HG03039 (cell line): ENCODE results near the gene MEF2D.
A peak's percentile ranks its signal among the peaks of the same experiment; 100 is the strongest.

Experiments used
- ATAC-seq: cut with Tn5 transposase; IDR thresholded peaks from one replicate; pipeline ENCODE4 v1.9.1; 2021; ENCODE audit warnings: mild to moderate bottlenecking, moderate library complexity; ENCODE audit not compliant: unreplicated experiment

MEF2D gene

GRCh38 chr1:156471496-156472490 lies 28.8 kb downstream of the MEF2D start:
- ATAC-seq = no peak

GRCh38 chr1:156470473-156470872 lies 30.1 kb downstream of the MEF2D start:
- no peak for ATAC-seq

- no peak for ATAC-seq
Measured at GRCh38 chr1:156468693-156469345, 31.8 kb downstream of the MEF2D start.

- ATAC-seq = no peak
Measured at GRCh38 chr1:156467906-156468305, 32.7 kb downstream of the MEF2D start.

- no peak for ATAC-seq
Measured at GRCh38 chr1:156467385-156467784, 33.2 kb downstream of the MEF2D start.

- no peak for ATAC-seq
Measured at GRCh38 chr1:156465747-156466365, 34.7 kb downstream of the MEF2D start.

- ATAC-seq = no peak
Measured at GRCh38 chr1:156464825-156465452, 35.6 kb downstream of the MEF2D start.

GRCh38 chr1:156464335-156464734 lies 36.2 kb downstream of the MEF2D start:
- no peak for ATAC-seq

GRCh38 chr1:156463874-156464273 lies 36.7 kb downstream of the MEF2D start:
- ATAC-seq = no peak

- no peak for ATAC-seq
Measured at GRCh38 chr1:156462954-156463795, 37.4 kb downstream of the MEF2D start.

GRCh38 chr1:156461781-156462647 lies 38.6 kb downstream of the MEF2D start:
- ATAC-seq = no peak

- ATAC-seq = no peak
Measured at GRCh38 chr1:156461109-156461508, 39.5 kb downstream of the MEF2D start.

- ATAC-seq = no peak
Measured at GRCh38 chr1:156460525-156460924, 40.0 kb downstream of the MEF2D start.

- no peak for ATAC-seq
Measured at GRCh38 chr1:156458181-156458503, 42.4 kb downstream of the MEF2D start.

- ATAC-seq = peak; percentile 67
Measured at GRCh38 chr1:156456625-156457465, 43.7 kb downstream of the MEF2D start.

GRCh38 chr1:156455362-156455761 lies 45.2 kb downstream of the MEF2D start:
- no peak for ATAC-seq

- ATAC-seq = no peak
Measured at GRCh38 chr1:156452907-156453306, 47.7 kb downstream of the MEF2D start.

GRCh38 chr1:156451505-156452160 lies 48.9 kb downstream of the MEF2D start:
- ATAC-seq = no peak
